Trophoblast cell (in vitro differentiated cells and primary cell): ENCODE results near the gene TBC1D22A.

Experiments used
- DNase-seq, 2 donors: peaks; one replicate each; pipeline ENCODE4 v3.0.0-alpha.2; 2016
- H2AFZ ChIP-seq: 2 replicates; pipeline ENCODE4 v1.6.1; 2013; ENCODE audit warnings: low read length, moderate library complexity, mild to moderate bottlenecking; ENCODE audit not compliant: insufficient read depth, poor library complexity
- H2AK5ac ChIP-seq: 2 replicates; pipeline ENCODE4 v1.6.1; 2013; ENCODE audit warnings: mild to moderate bottlenecking, low read length
- H2BK120ac ChIP-seq: 2 replicates; pipeline ENCODE4 v1.6.1; 2013; ENCODE audit warnings: low read length, mild to moderate bottlenecking, moderate library complexity; ENCODE audit not compliant: insufficient read depth, poor library complexity
- H2BK12ac ChIP-seq: 2 replicates; pipeline ENCODE4 v1.6.1; 2013; ENCODE audit warnings: mild to moderate bottlenecking, low read length, moderate library complexity
- H2BK5ac ChIP-seq: 2 replicates; pipeline ENCODE4 v1.6.1; 2013; ENCODE audit warnings: low read length, low read depth, moderate library complexity, mild to moderate bottlenecking; ENCODE audit not compliant: poor library complexity
- H3K14ac ChIP-seq: 2 replicates; pipeline ENCODE4 v1.6.1; 2013; ENCODE audit warnings: mild to moderate bottlenecking, low read length
- H3K18ac ChIP-seq: 2 replicates; pipeline ENCODE4 v1.6.1; 2013; ENCODE audit warnings: mild to moderate bottlenecking, low read length
- H3K23ac ChIP-seq: 2 replicates; pipeline ENCODE4 v1.6.1; 2013; ENCODE audit warnings: low read length
- H3K27ac ChIP-seq: 2 replicates; pipeline ENCODE4 v1.5.1; 2013; ENCODE audit warnings: low read depth, mild to moderate bottlenecking, inconsistent platforms, low read length, moderate library complexity
- H3K27me3 ChIP-seq: 2 replicates; pipeline ENCODE4 v1.6.1; 2013; ENCODE audit warnings: inconsistent platforms, mild to moderate bottlenecking, low read length, moderate library complexity; ENCODE audit not compliant: insufficient read depth
- H3K36me3 ChIP-seq, 2 experiments: 1 replicate in 1 of 2; 2 replicates in 1 of 2; pipeline ENCODE4 v1.6.1; 2013; ENCODE audit warnings: low read length in 2 of 2, mild to moderate bottlenecking in 2 of 2, moderate library complexity in 1 of 2; ENCODE audit not compliant: insufficient read depth in 2 of 2, control insufficient read depth in 1 of 2
- H3K4ac ChIP-seq: 2 replicates; pipeline ENCODE4 v1.6.1; 2013; ENCODE audit warnings: low read depth, mild to moderate bottlenecking, low read length, moderate library complexity
- H3K4me1 ChIP-seq, 2 experiments: 1 replicate in 1 of 2; 2 replicates in 1 of 2; pipeline ENCODE4 v1.6.1; 2013; ENCODE audit warnings: low read length in 2 of 2, mild to moderate bottlenecking in 2 of 2, moderate library complexity in 1 of 2; ENCODE audit not compliant: insufficient read depth in 2 of 2, control insufficient read depth in 1 of 2
- H3K4me2 ChIP-seq: 2 replicates; pipeline ENCODE4 v1.6.1; 2013; ENCODE audit warnings: inconsistent platforms, mild to moderate bottlenecking, low read length, moderate library complexity
- H3K4me3 ChIP-seq: 2 replicates; pipeline ENCODE4 v1.5.1; 2013; ENCODE audit warnings: mild to moderate bottlenecking, low read depth, low read length, inconsistent platforms
- H3K79me1 ChIP-seq: one replicate; pipeline ENCODE4 v1.6.1; 2013; ENCODE audit warnings: low read length
- H3K79me2 ChIP-seq: 2 replicates; pipeline ENCODE4 v1.6.1; 2013; ENCODE audit warnings: low read length, mild to moderate bottlenecking; ENCODE audit not compliant: control insufficient read depth, insufficient read depth, poor library complexity
- H3K9ac ChIP-seq: 2 replicates; pipeline ENCODE4 v1.6.1; 2013; ENCODE audit warnings: mild to moderate bottlenecking, low read length
- H3K9me3 ChIP-seq: 2 replicates; pipeline ENCODE4 v1.6.1; 2013; ENCODE audit warnings: low read depth, mild to moderate bottlenecking, control low read depth, inconsistent platforms, low read length; ENCODE audit not compliant: insufficient read depth
- H4K12ac ChIP-seq: 2 replicates; pipeline ENCODE4 v1.6.1; 2013; ENCODE audit warnings: low read depth, mild to moderate bottlenecking, low read length, moderate library complexity
- H4K8ac ChIP-seq: 2 replicates; pipeline ENCODE4 v1.6.1; 2013; ENCODE audit warnings: low read depth, mild to moderate bottlenecking, low read length, moderate library complexity
- H4K91ac ChIP-seq: one replicate; pipeline ENCODE4 v1.6.1; 2013; ENCODE audit warnings: low read depth, mild to moderate bottlenecking, low read length, moderate library complexity
- WGBS: extraction: QIAGEN DNeasy Blood & Tissue Kit; methylation state at CpG from one replicate; pipeline ENCODE4 v1.1.7; 2013; ENCODE audit warnings: missing lambda C conversion rate; ENCODE audit not compliant: insufficient read length, insufficient coverage; ENCODE audit errors: extremely low coverage; 5-methylcytosine and 5-hydroxymethylcytosine counted together

The TBC1D22A gene

DNA sequence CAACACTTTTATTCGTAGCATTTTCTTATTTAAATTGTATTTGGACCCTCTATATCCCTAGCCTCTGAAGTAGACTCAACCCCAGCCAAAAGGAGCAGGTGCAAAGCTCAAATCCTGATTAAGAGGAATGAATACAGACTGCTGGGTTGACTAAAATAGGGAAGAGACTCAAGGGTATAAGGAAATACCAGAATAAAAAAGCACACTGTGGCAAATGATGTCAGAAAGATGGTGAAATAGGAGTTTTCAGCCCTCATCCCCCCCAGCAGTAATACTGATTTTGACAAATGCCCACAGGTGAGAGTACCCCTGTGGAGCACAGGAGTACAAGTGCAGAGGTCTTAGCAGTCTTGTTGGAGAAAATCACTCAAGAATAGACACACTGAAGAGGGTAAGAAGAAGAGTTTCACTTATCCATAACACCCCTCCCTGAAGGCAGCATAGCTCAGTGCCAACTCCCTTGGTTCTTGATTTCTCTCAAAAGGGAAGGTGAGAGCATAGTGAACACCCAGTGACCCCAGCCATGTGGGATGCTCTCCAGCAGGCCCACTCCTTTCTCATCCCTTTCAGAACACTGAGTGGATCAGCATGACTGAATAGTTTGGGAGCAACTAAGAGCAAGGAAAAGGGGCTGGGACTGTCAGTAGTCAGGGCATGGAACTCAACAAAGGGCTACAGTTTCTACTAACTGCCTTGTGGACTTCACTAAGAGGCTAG lies 71.7 kb downstream of the TBC1D22A start:
- H4K8ac ChIP-seq = no peak overlapping the region
- no peak overlapping the region for H3K4me3 ChIP-seq

GRCh38 chr22:46835288-46835687 lies 72.8 kb downstream of the TBC1D22A start:
- Histone ChIP-seq H4K12ac (no peak overlapping the region), H3K23ac (no peak overlapping the region), H3K9me3 (peaks cover 2% of the 10 kb centered on the region), H2AK5ac (no peak overlapping the region), H3K27me3 (no peaks in the 10 kb centered on the region), H3K14ac (no peak overlapping the region), H3K4ac (no peak overlapping the region), H2BK5ac (no peak overlapping the region), H3K4me1 (no peaks in the 10 kb centered on the region), H3K27ac (no peak overlapping the region), H3K4me2 (no peak overlapping the region), H2BK12ac (no peak overlapping the region), H3K36me3 (no peaks in the 10 kb centered on the region), H2BK120ac (no peak overlapping the region), H4K8ac (no peak overlapping the region), H3K9ac (no peak overlapping the region), H3K79me2 (no peaks in the 10 kb centered on the region), H3K18ac (no peak overlapping the region), H4K91ac (no peak overlapping the region), H2AFZ (no peak overlapping the region), H3K4me3 (no peak overlapping the region), H3K79me1 (no peaks in the 10 kb centered on the region)
- WGBS = no CpG with 5 or more reads among the region's 2 CpGs
- no peak for DNase-seq

More for the DNA sequence above, 71.7 kb downstream of the TBC1D22A start:
- Histone ChIP-seq H3K4me2 (no peak overlapping the region), H4K12ac (no peak overlapping the region), H3K4me1 (peaks cover under 1 to 7% of the 10 kb centered on the region in 2 experiments), H2BK12ac (no peak overlapping the region), H2AK5ac (no peak overlapping the region), H3K18ac (no peak overlapping the region), H3K9ac (no peak overlapping the region), H3K27me3 (no peaks in the 10 kb centered on the region), H2BK120ac (no peak overlapping the region), H2BK5ac (no peak overlapping the region), H2AFZ (no peak overlapping the region), H4K91ac (no peak overlapping the region), H3K14ac (no peak overlapping the region), H3K4ac (no peak overlapping the region), H3K27ac (no peak overlapping the region), H3K79me2 (no peaks in the 10 kb centered on the region), H3K23ac (no peak overlapping the region), H3K36me3 (no peaks in the 10 kb centered on the region), H3K79me1 (no peaks in the 10 kb centered on the region), H3K9me3 (peaks cover 2% of the 10 kb centered on the region)
- no CpG with 5 or more reads among the region's 1 CpG for WGBS
- DNase-seq = no peak

DNA sequence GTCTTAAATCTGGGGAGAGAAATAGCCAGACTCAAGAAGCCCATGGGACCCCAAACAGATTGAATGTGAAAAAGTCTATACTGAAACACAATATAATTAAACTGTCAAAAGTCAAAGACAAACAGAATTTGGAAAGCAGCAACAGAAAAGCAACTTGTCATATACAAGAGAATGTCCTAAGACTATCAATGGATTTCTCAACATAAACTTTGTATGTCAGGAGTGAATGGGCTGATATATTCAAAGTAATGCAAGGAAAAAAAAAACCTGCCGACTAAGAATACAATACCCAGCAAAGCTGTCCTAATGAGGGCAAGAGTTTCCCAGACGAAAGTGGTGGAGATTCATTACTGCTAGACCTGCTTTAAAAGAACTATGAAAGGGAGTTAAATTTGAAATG lies 73.2 kb downstream of the TBC1D22A start:
- Histone ChIP-seq H3K14ac (no peak overlapping the region), H4K12ac (no peak overlapping the region), H2AFZ (no peak overlapping the region), H2BK12ac (no peak overlapping the region), H3K4ac (no peak overlapping the region), H4K91ac (no peak overlapping the region), H4K8ac (no peak overlapping the region), H3K4me2 (no peak overlapping the region), H3K4me1 (no peaks in the 10 kb centered on the region), H3K79me2 (no peaks in the 10 kb centered on the region), H3K4me3 (no peak overlapping the region), H3K9ac (no peak overlapping the region), H2AK5ac (no peak overlapping the region), H3K79me1 (no peaks in the 10 kb centered on the region), H3K23ac (no peak overlapping the region), H3K27ac (no peak overlapping the region), H2BK5ac (no peak overlapping the region), H2BK120ac (no peak overlapping the region), H3K36me3 (no peaks in the 10 kb centered on the region), H3K9me3 (peaks cover 2% of the 10 kb centered on the region), H3K27me3 (no peaks in the 10 kb centered on the region), H3K18ac (no peak overlapping the region)
- DNase-seq = no peak
- WGBS = no CpG with 5 or more reads among the region's 2 CpGs

- Histone ChIP-seq H4K91ac (no peak overlapping the region), H3K27ac (no peak overlapping the region), H2BK12ac (no peak overlapping the region), H3K9ac (no peak overlapping the region), H3K4me2 (no peak overlapping the region), H3K18ac (no peak overlapping the region), H3K4ac (no peak overlapping the region), H3K4me1 (peaks cover 0 to 1% of the 10 kb centered on the region in 2 experiments), H3K79me1 (no peaks in the 10 kb centered on the region), H3K14ac (no peak overlapping the region), H3K9me3 (peaks cover 2% of the 10 kb centered on the region), H2BK120ac (no peak overlapping the region), H3K36me3 (no peaks in the 10 kb centered on the region), H2AFZ (no peak overlapping the region), H2BK5ac (no peak overlapping the region), H4K8ac (no peak overlapping the region), H3K23ac (no peak overlapping the region), H3K27me3 (no peaks in the 10 kb centered on the region), H3K4me3 (no peak overlapping the region), H4K12ac (no peak overlapping the region), H2AK5ac (no peak overlapping the region), H3K79me2 (no peaks in the 10 kb centered on the region)
- WGBS = no CpG with 5 or more reads among the region's 3 CpGs
- DNase-seq = peak in 1 of 2 donors; percentile 17
Observed at GRCh38 chr22:46841522-46841921, 79.1 kb downstream of the TBC1D22A start.
